Measurements from ENCODE around the gene CTAG1A.
"Not testable (repeated sequence)": the region's sequence is repeated elsewhere in the genome, so short reads cannot be mapped to it uniquely, and the experiment has no call there.

Gene CTAG1A

DNA sequence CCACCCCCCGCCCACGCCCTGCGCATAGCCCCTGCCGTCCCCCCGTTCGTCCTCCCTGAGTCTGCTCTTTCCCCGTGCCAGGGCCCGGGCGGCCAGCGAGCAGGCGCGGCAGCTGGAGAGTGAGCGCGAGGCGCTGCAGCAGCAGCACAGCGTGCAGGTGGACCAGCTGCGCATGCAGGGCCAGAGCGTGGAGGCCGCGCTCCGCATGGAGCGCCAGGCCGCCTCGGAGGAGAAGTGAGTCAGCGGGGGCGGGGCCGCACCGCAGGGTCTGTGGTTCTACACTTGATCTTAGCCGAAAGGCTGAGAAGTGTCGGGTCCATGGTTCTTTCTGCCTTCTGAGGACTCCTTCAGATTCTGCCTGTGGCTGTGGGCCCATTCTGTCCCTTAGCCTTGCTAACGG is 24.6 kb upstream of the CTAG1A start:
- H3F3A ChIP-seq (ENCODE audit: insufficient read depth, low read length); H3K9me2 ChIP-seq (replicated peaks; ENCODE audit: insufficient read depth, low read length); H3K4me2 ChIP-seq (ENCODE audit: low read depth, low read length); H3K27me3 ChIP-seq (replicated peaks; ENCODE audit: insufficient read depth, low read length); H4K20me1 ChIP-seq (ENCODE audit: insufficient read depth, low read length); H3K4me1 ChIP-seq (ENCODE audit: low read length); H3K9me3 ChIP-seq (replicated peaks; ENCODE audit: insufficient read depth, low read length); H2AFZ ChIP-seq (ENCODE audit: low read length); H3K79me2 ChIP-seq (ENCODE audit: low read length); H3K4me3 ChIP-seq (ENCODE audit: low read length); H3K9ac ChIP-seq (ENCODE audit: low read length); DNase-seq; H3K36me3 ChIP-seq (replicated peaks; ENCODE audit: insufficient read depth, low read length); H3K27ac ChIP-seq (ENCODE audit: low read length): not testable (repeated sequence)

DNA sequence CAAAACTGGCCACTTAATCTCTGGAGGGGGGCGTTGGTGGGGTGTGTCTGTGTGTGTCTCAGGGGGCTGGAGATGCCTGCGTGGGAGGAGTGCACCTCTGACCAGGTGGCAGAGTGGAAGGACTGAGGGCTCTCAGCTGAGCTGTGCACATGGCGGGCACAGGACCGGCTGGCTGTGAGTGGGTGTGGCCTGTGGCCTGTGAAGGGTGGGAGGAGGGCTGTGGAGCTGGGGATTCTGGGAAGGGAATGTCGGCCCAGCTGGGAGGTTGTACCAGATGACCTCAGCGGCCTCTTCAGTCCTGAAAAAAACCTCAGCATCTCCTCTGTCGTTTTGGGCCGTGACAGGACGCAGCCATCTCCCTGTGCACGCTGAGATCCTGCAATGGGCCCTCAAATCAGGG is 22.6 kb upstream of the CTAG1A start:
- H3K4me2 ChIP-seq (ENCODE audit: low read depth, low read length); H3K79me2 ChIP-seq (ENCODE audit: low read length); H3K36me3 ChIP-seq (replicated peaks; ENCODE audit: insufficient read depth, low read length); H3K9ac ChIP-seq (ENCODE audit: low read length); H3K4me3 ChIP-seq (ENCODE audit: low read length); H3K4me1 ChIP-seq (ENCODE audit: low read length); H2AFZ ChIP-seq (ENCODE audit: low read length); H3F3A ChIP-seq (ENCODE audit: insufficient read depth, low read length); H4K20me1 ChIP-seq (ENCODE audit: insufficient read depth, low read length); H3K9me2 ChIP-seq (replicated peaks; ENCODE audit: insufficient read depth, low read length); H3K27ac ChIP-seq (ENCODE audit: low read length); H3K9me3 ChIP-seq (replicated peaks; ENCODE audit: insufficient read depth, low read length); DNase-seq; H3K27me3 ChIP-seq (replicated peaks; ENCODE audit: insufficient read depth, low read length): not testable (repeated sequence)

DNA sequence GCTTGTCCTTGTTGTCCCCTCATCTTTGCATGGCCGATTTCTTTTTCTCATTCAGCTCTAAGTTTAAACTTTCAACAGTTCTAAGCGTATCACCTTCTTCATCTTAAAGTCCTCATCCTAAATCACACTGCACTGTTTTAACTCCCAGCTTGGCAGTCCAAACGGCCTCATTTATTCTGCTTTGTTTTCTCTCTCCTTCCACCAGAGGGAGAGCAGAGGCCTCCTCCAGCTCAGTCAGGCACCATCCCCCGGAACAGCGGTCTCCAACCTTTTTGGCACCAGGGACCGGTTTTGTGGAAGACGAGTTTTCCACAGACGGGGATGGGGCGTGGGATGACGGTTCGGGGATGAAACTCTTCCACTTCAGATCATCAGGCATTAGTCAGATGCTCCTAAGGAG is 14.6 kb upstream of the CTAG1A start:
- not testable (repeated sequence) for H3K4me3 ChIP-seq (ENCODE audit: low read length); H3K9ac ChIP-seq (ENCODE audit: low read length); H4K20me1 ChIP-seq (ENCODE audit: insufficient read depth, low read length); H3K9me3 ChIP-seq (replicated peaks; ENCODE audit: insufficient read depth, low read length); H3K4me2 ChIP-seq (ENCODE audit: low read depth, low read length); DNase-seq; H3K27me3 ChIP-seq (replicated peaks; ENCODE audit: insufficient read depth, low read length); H3K27ac ChIP-seq (ENCODE audit: low read length); H3K36me3 ChIP-seq (replicated peaks; ENCODE audit: insufficient read depth, low read length); H3F3A ChIP-seq (ENCODE audit: insufficient read depth, low read length); H3K9me2 ChIP-seq (replicated peaks; ENCODE audit: insufficient read depth, low read length); H2AFZ ChIP-seq (ENCODE audit: low read length); H3K79me2 ChIP-seq (ENCODE audit: low read length); H3K4me1 ChIP-seq (ENCODE audit: low read length)

GRCh38 chrX:154573061-154573460 is 11.9 kb upstream of the CTAG1A start:
- not testable (repeated sequence) for H3K36me3 ChIP-seq (replicated peaks; ENCODE audit: insufficient read depth, low read length); H4K20me1 ChIP-seq (ENCODE audit: insufficient read depth, low read length); H3K9ac ChIP-seq (ENCODE audit: low read length); H3K9me2 ChIP-seq (replicated peaks; ENCODE audit: insufficient read depth, low read length); H3F3A ChIP-seq (ENCODE audit: insufficient read depth, low read length); H3K4me1 ChIP-seq (ENCODE audit: low read length); H3K27ac ChIP-seq (ENCODE audit: low read length); DNase-seq; H3K9me3 ChIP-seq (replicated peaks; ENCODE audit: insufficient read depth, low read length); H3K4me3 ChIP-seq (ENCODE audit: low read length); H2AFZ ChIP-seq (ENCODE audit: low read length); H3K4me2 ChIP-seq (ENCODE audit: low read depth, low read length); H3K79me2 ChIP-seq (ENCODE audit: low read length); H3K27me3 ChIP-seq (replicated peaks; ENCODE audit: insufficient read depth, low read length)

DNA sequence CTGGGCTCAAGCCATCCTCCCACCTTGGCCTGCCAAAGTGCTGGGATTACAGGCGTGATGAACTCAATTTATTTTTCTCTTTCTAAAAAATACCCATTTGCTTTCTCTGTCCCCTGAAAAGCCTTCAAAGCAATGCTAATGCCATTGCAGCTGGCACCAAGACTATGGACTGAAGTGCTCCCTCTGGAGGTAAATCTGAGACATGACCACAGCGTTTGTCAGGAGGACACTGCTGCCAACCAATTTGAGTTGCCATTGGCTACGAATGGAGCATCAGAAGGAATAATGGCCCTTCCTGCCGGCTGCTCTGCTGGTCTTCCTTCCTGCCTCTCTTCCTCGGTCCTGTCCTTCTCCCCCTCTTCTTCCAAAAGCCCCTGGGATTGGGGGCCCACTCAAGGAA is 9.9 kb upstream of the CTAG1A start:
- DNase-seq; H3K4me1 ChIP-seq (ENCODE audit: low read length); H3F3A ChIP-seq (ENCODE audit: insufficient read depth, low read length); H3K4me3 ChIP-seq (ENCODE audit: low read length); H3K9me2 ChIP-seq (replicated peaks; ENCODE audit: insufficient read depth, low read length); H3K36me3 ChIP-seq (replicated peaks; ENCODE audit: insufficient read depth, low read length); H3K4me2 ChIP-seq (ENCODE audit: low read depth, low read length); H3K27ac ChIP-seq (ENCODE audit: low read length); H3K9me3 ChIP-seq (replicated peaks; ENCODE audit: insufficient read depth, low read length); H3K27me3 ChIP-seq (replicated peaks; ENCODE audit: insufficient read depth, low read length); H2AFZ ChIP-seq (ENCODE audit: low read length); H4K20me1 ChIP-seq (ENCODE audit: insufficient read depth, low read length); H3K79me2 ChIP-seq (ENCODE audit: low read length); H3K9ac ChIP-seq (ENCODE audit: low read length): not testable (repeated sequence)

DNA sequence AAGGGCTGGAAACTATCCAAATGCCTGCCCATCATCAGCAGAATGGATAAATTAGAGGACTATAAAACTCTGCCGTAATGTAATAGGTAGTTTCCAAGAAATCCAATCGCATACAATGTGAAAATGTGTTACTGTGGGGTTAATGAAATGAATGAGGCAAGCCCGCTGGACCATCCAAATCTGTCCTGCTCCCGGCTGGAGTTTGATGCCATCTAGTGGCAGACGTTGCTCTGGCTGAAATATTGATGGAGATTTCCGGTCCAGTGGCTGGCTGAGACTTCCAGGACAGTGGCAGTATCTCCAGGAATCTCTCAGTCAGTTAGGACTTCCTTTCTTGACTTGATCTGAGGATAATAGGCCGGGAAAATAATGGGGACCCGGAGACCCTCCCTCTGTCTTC is 1.9 kb upstream of the CTAG1A start:
- not testable (repeated sequence) for H3K79me2 ChIP-seq (ENCODE audit: low read length); H3K9me2 ChIP-seq (replicated peaks; ENCODE audit: insufficient read depth, low read length); H3F3A ChIP-seq (ENCODE audit: insufficient read depth, low read length); DNase-seq; H3K27me3 ChIP-seq (replicated peaks; ENCODE audit: insufficient read depth, low read length); H3K9ac ChIP-seq (ENCODE audit: low read length); H2AFZ ChIP-seq (ENCODE audit: low read length); H3K4me3 ChIP-seq (ENCODE audit: low read length); H3K4me1 ChIP-seq (ENCODE audit: low read length); H4K20me1 ChIP-seq (ENCODE audit: insufficient read depth, low read length); H3K36me3 ChIP-seq (replicated peaks; ENCODE audit: insufficient read depth, low read length); H3K4me2 ChIP-seq (ENCODE audit: low read depth, low read length); H3K27ac ChIP-seq (ENCODE audit: low read length); H3K9me3 ChIP-seq (replicated peaks; ENCODE audit: insufficient read depth, low read length)

- not testable (repeated sequence) for H2AFZ ChIP-seq (ENCODE audit: low read length); H3K9me2 ChIP-seq (replicated peaks; ENCODE audit: insufficient read depth, low read length); H4K20me1 ChIP-seq (ENCODE audit: insufficient read depth, low read length); H3K4me1 ChIP-seq (ENCODE audit: low read length); H3K27ac ChIP-seq (ENCODE audit: low read length); H3K27me3 ChIP-seq (replicated peaks; ENCODE audit: insufficient read depth, low read length); H3K4me3 ChIP-seq (ENCODE audit: low read length); DNase-seq; H3K9me3 ChIP-seq (replicated peaks; ENCODE audit: insufficient read depth, low read length); H3K36me3 ChIP-seq (replicated peaks; ENCODE audit: insufficient read depth, low read length); H3K79me2 ChIP-seq (ENCODE audit: low read length); H3K4me2 ChIP-seq (ENCODE audit: low read depth, low read length); H3F3A ChIP-seq (ENCODE audit: insufficient read depth, low read length); H3K9ac ChIP-seq (ENCODE audit: low read length)
Observed at GRCh38 chrX:154590415-154590814, 5.5 kb downstream of the CTAG1A start.

Data from MM.1S (cell line).